ENCODE measurements around the gene MTUS2.

Gene MTUS2

GRCh38 chr13:29170436-29171082 lies 350.4 kb downstream of the MTUS2 start:
- no peak overlapping the region for H3K9ac ChIP-seq (ENCODE audit: low read length)
- TF ChIP-seq EZH2phosphoT487 (IDR thresholded peaks at IDR 0.05; ENCODE audit: low read length) = no peak
- TF ChIP-seq EZH2 (optimal IDR thresholded peaks at IDR 0.05; ENCODE audit: low read depth, low read length) = no peak
- TF ChIP-seq, protein P1, sequence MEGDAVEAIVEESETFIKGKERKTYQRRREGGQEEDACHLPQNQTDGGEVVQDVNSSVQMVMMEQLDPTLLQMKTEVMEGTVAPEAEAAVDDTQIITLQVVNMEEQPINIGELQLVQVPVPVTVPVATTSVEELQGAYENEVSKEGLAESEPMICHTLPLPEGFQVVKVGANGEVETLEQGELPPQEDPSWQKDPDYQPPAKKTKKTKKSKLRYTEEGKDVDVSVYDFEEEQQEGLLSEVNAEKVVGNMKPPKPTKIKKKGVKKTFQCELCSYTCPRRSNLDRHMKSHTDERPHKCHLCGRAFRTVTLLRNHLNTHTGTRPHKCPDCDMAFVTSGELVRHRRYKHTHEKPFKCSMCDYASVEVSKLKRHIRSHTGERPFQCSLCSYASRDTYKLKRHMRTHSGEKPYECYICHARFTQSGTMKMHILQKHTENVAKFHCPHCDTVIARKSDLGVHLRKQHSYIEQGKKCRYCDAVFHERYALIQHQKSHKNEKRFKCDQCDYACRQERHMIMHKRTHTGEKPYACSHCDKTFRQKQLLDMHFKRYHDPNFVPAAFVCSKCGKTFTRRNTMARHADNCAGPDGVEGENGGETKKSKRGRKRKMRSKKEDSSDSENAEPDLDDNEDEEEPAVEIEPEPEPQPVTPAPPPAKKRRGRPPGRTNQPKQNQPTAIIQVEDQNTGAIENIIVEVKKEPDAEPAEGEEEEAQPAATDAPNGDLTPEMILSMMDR (IDR thresholded peaks at IDR 0.05; ENCODE audit: low read length) = no peak
- no peak for DNase-seq
- H3K27me3 ChIP-seq (replicated peaks; ENCODE audit: insufficient read depth, low read length) = no peaks in the 10 kb centered on the region
- H3K4me2 ChIP-seq (ENCODE audit: low read depth, low read length) = no peak overlapping the region
- no peaks in the 10 kb centered on the region for H4K20me1 ChIP-seq (ENCODE audit: insufficient read depth, low read length)
- no peaks in the 10 kb centered on the region for H3K36me3 ChIP-seq (replicated peaks; ENCODE audit: insufficient read depth, low read length)
- no peaks in the 10 kb centered on the region for H3K79me2 ChIP-seq (ENCODE audit: low read length)
- no peak overlapping the region for H3K27ac ChIP-seq (ENCODE audit: low read length)
- H3K9me2 ChIP-seq (replicated peaks; ENCODE audit: insufficient read depth, low read length) = no peaks in the 10 kb centered on the region
- no peak overlapping the region for H2AFZ ChIP-seq (ENCODE audit: low read length)
- H3F3A ChIP-seq (ENCODE audit: insufficient read depth, low read length) = no peaks in the 10 kb centered on the region
- no peaks in the 10 kb centered on the region for H3K4me1 ChIP-seq (ENCODE audit: low read length)
- no peak overlapping the region for H3K4me3 ChIP-seq (ENCODE audit: low read length)
- no peaks in the 10 kb centered on the region for H3K9me3 ChIP-seq (replicated peaks; ENCODE audit: insufficient read depth, low read length)

DNA sequence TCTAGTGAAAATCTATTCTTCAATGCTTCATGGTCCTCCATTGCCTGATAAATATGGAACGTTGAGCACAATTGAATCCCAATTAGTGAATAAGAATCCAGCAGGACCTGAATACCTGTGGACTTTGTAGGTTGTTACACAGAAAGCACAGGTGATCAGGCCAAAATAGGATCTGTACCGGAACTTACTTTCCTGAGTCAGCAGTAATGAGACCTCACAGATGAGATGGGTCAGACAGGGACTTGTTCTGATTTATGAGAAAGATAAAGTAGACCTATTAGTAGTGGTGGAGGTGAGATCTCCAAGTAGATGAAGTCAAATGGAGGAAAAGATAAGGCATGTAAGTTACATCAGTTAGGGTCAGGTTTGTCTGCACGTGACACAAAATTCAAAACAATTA lies 351.1 kb downstream of the MTUS2 start:
- TF ChIP-seq EZH2phosphoT487 (IDR thresholded peaks at IDR 0.05; ENCODE audit: low read length) (no peak), EZH2 (optimal IDR thresholded peaks at IDR 0.05; ENCODE audit: low read depth, low read length) (no peak)
- TF ChIP-seq, protein P1 (IDR thresholded peaks at IDR 0.05; ENCODE audit: low read length) = no peak
- no peaks in the 10 kb centered on the region for H3K36me3 ChIP-seq (replicated peaks; ENCODE audit: insufficient read depth, low read length)
- H3K27ac ChIP-seq (ENCODE audit: low read length) = no peak overlapping the region
- H3K9me3 ChIP-seq (replicated peaks; ENCODE audit: insufficient read depth, low read length) = no peaks in the 10 kb centered on the region
- H3K79me2 ChIP-seq (ENCODE audit: low read length) = no peaks in the 10 kb centered on the region
- H3K4me2 ChIP-seq (ENCODE audit: low read depth, low read length) = no peak overlapping the region
- no peaks in the 10 kb centered on the region for H3K9me2 ChIP-seq (replicated peaks; ENCODE audit: insufficient read depth, low read length)
- H3K9ac ChIP-seq (ENCODE audit: low read length) = no peak overlapping the region
- no peak overlapping the region for H3K4me3 ChIP-seq (ENCODE audit: low read length)
- H4K20me1 ChIP-seq (ENCODE audit: insufficient read depth, low read length) = no peaks in the 10 kb centered on the region
- no peaks in the 10 kb centered on the region for H3F3A ChIP-seq (ENCODE audit: insufficient read depth, low read length)
- H2AFZ ChIP-seq (ENCODE audit: low read length) = no peak overlapping the region
- no peak for DNase-seq
- no peaks in the 10 kb centered on the region for H3K4me1 ChIP-seq (ENCODE audit: low read length)
- H3K27me3 ChIP-seq (replicated peaks; ENCODE audit: insufficient read depth, low read length) = no peaks in the 10 kb centered on the region

DNA sequence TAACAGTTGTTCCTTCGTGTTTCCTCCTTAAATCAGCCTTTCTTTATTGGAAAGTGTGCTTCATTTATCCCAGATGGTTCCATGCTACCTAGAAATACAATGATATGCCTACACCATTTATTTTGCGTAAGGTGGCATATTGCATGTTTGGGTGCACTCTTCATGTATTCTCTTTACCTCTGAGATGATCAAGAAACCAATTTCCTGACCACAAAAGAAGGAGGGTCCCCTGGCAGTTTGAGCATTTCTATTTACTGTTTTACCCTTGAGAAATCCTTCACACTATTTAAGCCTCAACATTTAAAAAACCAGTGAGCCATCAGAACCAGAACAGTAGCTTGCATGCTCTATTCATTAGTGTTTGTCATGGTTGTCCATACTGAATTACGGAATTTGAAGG lies 354.0 kb downstream of the MTUS2 start:
- Histone ChIP-seq H3K9ac (ENCODE audit: low read length) (no peak overlapping the region), H3K4me2 (ENCODE audit: low read depth, low read length) (no peak overlapping the region), H2AFZ (ENCODE audit: low read length) (no peak overlapping the region), H3K4me3 (ENCODE audit: low read length) (no peak overlapping the region), H3K27me3 (replicated peaks; ENCODE audit: insufficient read depth, low read length) (no peaks in the 10 kb centered on the region), H3K36me3 (replicated peaks; ENCODE audit: insufficient read depth, low read length) (no peaks in the 10 kb centered on the region), H3K9me2 (replicated peaks; ENCODE audit: insufficient read depth, low read length) (no peaks in the 10 kb centered on the region), H4K20me1 (ENCODE audit: insufficient read depth, low read length) (no peaks in the 10 kb centered on the region), H3K79me2 (ENCODE audit: low read length) (no peaks in the 10 kb centered on the region), H3K4me1 (ENCODE audit: low read length) (no peaks in the 10 kb centered on the region), H3K9me3 (replicated peaks; ENCODE audit: insufficient read depth, low read length) (no peaks in the 10 kb centered on the region), H3K27ac (ENCODE audit: low read length) (no peak overlapping the region), H3F3A (ENCODE audit: insufficient read depth, low read length) (no peaks in the 10 kb centered on the region)
- no peak for DNase-seq
- TF ChIP-seq, protein P1 (IDR thresholded peaks at IDR 0.05; ENCODE audit: low read length) = no peak
- TF ChIP-seq EZH2 (optimal IDR thresholded peaks at IDR 0.05; ENCODE audit: low read depth, low read length) = no peak
- TF ChIP-seq EZH2phosphoT487 (IDR thresholded peaks at IDR 0.05; ENCODE audit: low read length) = no peak

Measured in MM.1S (cell line).